Forelimb muscle (tissue), 1 donor: ENCODE measurements around the gene PTPN4. TPM values are rescaled to one million over a fixed set of nuclear protein-coding genes. Genes with fewer than 3 reads are reported as not detected.

Source experiments
- DNase-seq: peaks from one replicate; pipeline ENCODE4 v3.0.0-alpha.2; 2013; ENCODE audit warnings: low read depth
- polyA plus RNA-seq: library from polyadenylated mRNA; unstranded; fragments of 120-200 nt; gene quantifications from one replicate; pipeline ENCODE4 v1.2.1, GENCODE V29; 2013; ENCODE audit not compliant: insufficient read length

Gene PTPN4
- polyA plus RNA-seq, 1 donor, result 19.6 TPM

DNA sequence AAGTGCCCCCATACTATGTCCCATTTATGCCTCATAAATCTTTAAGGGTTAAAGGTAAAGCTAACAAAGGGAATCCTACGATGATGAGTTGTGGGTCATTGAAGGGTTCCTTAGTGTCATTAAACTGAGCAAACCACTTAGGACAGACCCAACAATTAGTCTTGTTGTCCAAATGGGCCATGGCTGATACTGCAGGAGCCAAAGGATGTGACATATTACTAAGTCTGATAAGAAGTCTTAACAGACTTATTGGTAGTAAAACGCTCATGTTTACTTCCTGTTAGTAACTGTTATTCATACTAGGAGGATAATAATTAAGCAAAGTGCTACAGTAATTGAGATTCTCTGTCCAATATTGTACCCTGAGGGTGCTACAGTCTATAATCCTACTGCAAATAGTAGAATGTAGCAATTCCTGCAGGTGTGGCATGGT, 96.8 kb downstream of the PTPN4 start:
- no peak for DNase-seq

DNA sequence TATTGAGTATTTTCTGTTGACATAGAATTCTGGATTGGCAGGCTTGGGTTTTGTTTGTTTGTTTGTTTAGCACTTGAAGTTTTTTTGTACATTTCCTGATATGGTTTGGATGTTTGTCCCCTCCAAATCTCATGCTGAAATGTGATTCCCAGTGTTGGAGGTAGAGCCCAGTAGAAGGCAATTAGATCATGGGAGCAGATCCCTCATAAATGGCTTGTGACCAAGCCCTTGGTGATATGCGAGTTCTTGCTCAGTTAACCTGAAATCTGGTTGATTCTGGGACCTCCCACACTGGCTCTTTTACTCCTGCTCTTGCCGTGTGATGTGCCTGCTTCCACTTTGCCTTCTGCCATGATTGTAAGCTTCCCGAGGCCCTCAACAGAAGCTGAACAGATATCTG, 98.0 kb downstream of the PTPN4 start:
- no peak for DNase-seq

DNA sequence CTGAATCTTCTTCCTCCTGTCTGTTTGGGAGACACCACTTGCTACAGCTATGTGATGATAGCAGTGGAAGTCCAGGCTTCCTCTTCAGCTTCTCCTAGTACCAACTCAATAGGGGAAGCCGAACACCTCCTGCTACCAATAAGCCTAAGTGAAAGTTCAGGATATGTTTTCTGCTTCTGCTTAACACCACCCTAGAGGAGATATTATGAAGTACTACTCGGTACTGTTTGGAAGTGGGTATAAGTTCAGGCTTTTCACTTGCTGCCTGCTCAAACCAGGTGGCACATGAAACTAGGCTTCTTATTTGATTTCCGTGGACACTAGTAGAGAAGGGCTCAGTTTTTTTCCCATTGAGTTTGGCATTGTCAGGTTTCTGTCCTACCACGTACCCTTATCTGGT, 99.8 kb downstream of the PTPN4 start:
- DNase-seq, result no peak

DNA sequence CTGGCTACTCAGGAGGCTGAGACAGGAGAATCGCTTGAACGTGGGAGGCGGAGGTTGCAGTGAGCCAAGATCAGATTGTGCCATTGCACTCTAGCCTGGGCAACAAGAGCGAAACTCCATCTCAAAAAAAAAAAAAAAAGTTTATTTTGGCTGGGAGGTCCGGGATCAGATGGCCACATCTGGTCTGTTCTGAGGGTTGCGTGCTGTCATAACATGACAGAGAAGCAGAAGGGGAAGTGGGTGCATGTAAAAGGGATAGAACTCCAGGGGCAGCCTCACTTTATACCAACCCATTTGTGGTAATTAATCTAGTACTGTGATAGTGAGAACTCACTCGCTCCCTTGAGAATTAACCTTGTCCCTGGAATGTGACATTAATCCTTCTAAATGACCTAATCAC, 101.2 kb downstream of the PTPN4 start:
- no peak for DNase-seq

DNA sequence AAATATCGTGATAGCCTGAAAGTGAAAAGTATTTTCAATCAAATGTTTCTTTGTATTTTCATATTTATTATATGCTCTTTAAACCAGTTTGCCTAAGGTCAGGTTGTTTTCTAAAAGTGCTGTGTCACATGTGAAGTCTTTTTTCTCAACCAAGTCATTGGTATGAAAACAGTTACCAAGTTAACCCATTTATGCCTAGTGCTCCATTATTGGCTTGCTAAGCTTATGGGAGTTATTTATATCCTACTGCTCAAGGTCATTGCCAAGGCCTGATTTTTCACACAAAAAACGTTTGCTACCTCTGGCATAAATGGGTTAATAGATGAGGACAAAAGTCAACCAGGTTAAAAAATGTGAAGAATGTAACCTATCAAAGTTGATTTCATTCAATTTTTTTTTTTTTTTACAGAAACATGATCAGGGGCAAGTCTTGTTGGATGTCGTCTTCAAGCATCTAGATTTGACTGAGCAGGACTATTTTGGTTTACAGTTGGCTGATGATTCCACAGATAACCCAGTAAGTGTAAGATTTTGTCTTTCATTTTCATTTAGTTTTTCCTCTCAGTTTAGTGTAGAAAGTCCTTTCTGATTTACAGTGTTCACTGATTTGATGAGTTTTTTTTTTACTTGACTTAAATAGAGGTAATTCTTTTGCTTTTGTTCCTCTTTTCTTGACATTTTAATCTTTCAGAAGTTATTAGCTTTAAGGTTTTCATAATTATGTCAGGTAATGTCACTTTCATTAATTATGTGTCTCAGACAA, 102.6 kb downstream of the PTPN4 start:
- no peak for DNase-seq

DNA sequence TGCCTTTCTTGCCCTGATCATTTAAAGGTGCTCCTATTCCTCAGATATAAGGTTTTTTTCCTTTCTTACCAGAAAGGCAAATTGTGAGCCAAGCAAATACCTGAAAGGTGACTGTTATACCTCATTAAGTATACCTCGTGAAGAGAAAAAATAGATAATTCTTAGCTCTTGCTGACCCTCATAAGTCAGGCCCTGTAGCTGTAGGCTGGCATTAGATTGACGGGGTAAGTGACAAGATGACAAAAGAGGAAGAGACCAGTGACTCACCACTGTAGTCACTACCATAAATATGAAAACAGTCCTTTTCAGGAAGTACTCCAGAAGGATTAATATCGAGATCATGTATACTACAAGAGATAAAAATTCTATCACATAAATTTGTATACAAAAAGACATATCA, 104.6 kb downstream of the PTPN4 start:
- no peak for DNase-seq

DNA sequence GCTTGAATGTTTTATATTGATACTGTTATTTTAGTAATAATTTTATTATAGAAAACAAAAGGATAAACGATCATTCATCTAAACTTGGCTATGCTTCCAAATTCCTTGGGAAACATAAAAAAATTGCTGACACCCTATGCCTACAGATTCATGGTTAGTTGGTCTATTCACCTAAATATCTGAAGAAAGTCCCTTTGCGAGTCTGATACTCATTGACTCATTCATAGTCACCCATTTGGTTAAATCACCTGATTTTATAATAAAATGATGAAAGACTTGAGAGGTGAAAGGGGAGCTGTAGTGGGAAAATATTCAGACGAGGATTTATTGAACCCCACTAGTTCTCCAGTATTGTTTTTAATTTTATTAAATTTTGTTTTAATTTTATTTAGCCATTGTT, 112.0 kb downstream of the PTPN4 start:
- no peak for DNase-seq

DNA sequence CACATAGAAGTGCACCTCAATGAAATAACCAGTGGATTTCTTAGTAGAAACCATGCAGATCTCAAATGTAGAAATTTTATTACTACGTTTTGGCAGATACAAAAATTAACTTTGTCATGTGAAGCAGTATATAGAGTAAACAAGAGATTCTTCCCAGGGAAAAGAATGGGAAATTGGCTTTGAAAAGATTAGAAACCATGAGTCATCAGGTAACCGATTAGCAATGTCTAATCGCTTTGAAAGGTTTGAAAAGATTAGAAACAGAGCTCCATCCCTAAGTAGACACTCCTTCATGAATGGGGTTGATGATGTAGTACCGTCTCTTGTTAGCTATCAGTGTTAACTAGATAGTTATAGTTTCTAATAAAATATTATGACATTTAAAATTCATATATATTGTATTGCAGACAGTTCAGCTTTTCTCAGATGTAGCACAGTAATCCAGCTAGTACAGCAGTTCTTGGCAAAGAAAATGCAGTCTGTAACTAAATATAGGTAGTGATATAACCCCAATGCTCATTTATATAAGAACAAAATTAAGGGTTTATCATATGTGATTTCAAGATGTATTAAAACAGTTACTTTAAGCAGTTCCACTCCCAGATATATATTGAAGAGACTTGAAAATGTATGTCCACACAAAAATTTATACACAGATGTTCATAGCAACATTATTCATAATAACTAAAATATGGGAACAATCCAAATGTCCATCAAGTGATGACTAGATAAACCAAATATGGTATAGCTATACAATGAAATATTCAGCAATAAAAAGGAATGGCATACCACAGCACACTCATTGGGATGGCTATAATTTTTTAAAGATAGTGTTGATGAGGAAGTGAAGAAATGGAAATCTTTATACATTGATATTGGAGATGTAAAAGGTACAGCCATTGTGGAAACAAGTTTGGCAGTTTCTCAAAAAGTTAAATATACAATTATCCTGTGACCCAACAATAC, 113.9 kb downstream of the PTPN4 start:
- no peak for DNase-seq

DNA sequence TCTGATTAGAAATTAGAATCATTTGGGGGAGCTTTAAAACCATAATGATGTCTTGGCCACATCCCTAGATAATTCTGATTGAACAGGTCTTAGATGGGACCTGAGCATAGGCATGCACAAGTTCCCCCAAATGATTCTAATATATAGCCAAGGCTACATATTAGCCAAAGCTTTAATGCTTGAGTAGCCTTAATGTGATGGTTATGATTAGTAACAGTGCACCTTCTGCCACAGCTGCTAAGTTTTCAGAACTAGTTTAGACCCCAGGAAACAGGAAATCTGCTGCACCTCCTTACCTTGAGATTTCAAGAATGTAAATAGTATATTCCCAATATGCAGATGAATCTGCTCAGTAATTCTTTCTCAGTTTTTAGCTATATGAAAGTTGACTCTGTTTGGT, 119.8 kb downstream of the PTPN4 start:
- no peak for DNase-seq

DNA sequence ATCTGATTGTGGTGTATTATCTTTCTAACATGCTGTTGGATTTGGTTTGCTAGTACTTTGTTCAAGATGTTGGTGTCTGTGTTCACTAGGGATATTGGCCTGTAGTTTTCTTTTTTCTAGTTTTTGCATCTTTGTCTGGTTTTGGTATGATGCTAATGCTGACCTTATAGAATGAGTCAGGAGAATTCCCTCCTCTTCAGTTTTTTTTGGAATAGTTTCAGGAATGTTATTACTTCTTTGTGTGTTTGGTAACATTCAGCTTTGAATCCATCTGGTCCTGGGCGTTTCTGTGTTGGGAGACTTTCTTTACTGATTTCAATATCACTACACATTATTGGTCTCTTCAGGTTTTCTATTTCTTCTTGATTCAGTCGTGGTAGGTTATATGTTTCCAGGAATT, 129.0 kb downstream of the PTPN4 start:
- no peak for DNase-seq

DNA sequence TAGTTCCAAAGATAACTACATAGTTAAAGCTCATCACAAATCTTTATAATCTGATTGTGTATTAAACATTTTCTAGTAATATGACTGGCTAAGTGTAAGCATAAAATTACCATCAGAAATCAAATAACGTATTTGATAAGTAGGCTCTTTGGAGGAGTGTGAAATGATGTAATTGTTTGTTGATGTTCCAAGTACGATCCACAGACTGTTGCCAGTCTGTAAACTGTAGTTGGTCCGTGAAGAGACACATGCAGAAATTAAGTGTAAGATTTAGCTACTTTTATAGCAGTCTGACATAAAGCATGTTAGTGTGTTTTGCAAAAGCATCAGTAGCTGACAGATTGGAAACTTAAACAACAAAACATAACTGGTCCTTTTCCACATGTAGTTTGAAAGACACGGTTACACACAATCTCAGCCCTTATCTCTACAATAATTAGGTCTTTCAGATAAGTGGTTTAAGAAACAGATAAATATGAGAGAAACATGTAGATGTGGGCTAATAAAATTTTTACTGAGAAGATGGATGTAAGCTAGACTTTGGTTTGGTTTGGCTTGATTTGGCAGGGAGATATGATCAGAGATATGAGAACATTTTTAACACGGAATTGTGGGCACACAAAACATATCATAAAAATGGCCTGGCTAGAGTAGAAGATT, 138.1 kb downstream of the PTPN4 start:
- DNase-seq, result no peak

DNA sequence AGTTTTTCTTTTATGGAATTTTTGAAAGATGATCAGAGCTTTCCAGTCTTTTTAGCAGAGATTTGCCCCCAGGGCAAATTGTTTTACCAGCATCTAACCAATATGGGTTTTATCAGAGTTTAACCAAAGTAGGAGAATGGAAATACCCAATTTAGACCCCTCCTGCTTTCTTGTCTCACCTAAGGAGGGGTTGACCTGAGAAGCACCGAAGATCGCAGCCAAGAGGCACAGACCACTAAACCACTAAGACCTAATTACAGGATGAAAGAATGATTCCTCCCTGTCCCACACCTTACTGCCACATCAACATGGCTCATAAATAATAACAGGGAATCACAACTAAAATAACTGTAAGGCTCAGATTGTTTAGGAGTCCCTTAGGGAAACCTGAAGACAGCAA, 141.3 kb downstream of the PTPN4 start:
- DNase-seq, result no peak

DNA sequence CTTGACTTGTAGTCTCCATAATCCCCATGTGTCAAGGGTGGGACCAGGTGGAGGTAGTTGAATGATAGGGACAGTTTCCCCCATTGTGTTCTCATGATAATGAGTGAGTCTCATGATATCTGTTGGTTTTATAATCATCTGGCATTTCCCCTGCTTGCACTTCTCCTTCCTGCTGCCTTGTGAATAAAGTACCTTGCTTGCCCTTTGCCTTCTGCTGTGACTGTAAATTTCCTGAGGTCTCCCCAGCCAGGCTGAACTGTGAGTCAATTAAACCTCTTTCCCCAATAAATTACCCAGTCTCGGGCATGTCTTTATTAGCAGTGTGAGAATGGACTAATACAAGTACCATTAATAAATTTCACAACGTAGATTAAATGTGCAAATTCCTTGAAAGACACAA, 150.8 kb downstream of the PTPN4 start:
- DNase-seq, result no peak

DNA sequence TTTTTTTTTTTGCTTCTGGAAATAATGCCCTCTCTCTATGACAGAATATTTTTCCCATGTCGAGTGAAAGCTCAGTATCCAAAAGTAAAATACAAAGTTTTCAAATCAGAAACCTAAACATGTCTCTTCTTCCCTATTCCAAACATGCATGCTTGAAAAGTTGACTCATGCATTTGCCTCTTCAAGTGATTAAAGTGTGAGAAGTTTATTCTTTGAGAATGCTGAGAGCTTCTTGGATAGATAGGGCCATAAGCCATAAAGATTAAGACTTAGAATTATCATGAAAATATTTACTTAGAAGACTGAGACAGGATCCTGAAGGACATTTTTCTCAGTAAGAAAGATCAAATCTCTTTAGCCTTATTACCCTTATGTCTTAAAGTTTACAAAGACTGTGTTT, 154.5 kb downstream of the PTPN4 start:
- DNase-seq, result no peak

DNA sequence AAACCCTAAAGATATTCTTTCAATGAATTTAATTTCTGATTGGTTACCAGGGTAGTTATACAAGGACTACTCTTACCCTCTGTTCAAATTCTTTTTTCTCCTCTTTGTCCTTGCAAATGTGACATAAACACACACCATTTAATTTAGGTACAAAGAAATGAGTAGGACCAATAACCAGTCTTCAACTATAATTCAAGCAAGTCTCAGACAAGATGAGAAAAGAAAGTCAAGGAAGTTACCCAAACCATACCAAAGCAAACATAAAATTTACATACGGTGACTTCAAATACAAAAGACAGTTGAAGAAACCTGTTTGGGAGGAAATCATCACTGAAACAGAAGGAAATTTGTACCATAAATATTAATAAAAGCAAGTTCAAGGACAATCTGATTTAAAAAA, 162.1 kb downstream of the PTPN4 start:
- no peak for DNase-seq

DNA sequence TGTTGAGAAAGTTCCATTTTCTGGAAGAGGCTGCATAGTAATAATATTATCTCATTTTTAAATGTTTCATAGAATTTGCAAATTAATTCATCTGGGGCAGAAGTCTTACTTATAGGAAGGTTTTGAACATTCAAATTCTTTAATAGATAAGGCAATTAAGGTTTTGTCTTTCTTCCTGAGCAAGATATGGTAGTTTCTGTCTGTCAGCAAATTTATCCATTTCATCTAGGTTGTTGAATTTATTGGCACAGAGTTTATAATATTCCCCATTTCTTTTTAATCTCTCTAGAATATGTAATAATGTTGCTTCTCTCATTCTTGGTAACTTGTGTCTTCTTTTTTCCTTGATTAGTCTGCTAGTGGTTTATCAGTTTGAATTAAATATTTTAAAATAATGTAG, 163.0 kb downstream of the PTPN4 start:
- DNase-seq, result no peak

DNA sequence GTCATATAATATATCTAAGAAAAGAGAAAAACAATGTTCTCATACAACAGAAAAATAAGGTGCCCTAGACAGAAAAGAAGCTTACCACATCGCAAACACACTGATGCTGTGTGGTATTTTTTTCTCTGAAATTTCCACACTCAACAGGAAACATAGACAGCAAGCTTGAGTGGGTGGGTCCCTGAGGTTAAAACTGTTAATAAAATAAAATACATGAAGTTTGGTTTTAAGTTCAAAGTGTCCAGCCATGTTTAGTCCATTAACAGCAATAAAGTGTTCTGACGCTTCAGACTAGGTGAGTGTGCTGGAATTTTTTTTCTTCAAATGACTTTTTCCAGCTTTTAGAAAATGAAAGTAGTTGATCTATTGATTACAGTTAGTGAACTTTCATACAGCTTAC, 169.8 kb downstream of the PTPN4 start:
- no peak for DNase-seq

DNA sequence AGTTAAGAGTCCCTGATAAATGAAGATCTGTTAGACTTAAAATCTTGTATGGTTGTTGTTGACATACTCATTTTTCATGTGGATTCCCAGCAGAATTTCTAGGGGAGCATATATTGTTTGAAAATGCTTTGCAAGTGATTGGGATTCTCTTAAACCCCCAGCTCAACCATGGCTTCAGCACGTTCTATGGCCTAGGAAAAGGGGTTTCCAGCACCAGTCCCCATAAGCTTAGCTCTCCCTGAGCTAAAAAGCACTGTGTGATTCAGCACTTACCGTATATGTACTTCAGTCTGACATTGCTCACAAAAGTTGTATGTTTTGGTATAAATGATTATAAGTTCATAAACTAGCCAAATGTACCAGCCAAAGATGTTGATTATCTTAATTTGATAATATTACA, 173.1 kb downstream of the PTPN4 start:
- no peak for DNase-seq

DNA sequence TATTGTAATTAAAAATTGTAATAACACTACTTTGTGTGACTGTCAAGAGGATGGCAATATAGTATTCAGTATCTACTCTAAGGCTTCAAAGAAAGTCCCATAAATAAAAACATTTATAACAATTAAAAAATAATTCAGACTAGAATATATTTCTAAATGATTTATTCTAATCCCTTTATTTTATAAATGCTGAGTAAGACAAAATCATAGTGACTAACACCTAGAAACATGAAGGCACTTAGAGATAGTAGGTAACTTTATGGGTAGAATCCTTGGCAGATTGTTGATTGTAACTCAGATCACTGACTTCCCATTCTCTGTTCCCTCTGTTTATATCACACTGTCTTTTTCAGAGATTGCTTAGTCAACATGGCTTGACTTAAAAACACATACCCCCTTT, 174.6 kb downstream of the PTPN4 start:
- no peak for DNase-seq

DNA sequence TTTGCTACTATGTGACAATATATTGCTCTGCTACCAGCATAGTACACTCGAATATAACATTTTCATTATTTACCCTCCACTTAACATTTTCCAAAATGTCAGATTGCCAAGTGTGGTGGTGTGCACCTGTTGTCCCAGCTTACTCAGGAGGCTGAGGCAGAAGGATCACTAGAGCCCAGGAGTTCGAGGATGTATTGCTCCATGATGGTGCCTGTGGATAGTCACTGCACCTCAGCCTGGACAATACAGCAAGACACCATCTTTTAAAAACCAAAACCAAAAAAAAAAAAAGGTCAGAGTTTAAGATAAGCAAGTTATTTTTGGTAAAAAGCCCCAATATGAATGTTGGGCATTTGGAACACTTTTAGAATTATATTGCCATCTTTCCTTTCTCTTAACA, 178.0 kb downstream of the PTPN4 start:
- no peak for DNase-seq

DNA sequence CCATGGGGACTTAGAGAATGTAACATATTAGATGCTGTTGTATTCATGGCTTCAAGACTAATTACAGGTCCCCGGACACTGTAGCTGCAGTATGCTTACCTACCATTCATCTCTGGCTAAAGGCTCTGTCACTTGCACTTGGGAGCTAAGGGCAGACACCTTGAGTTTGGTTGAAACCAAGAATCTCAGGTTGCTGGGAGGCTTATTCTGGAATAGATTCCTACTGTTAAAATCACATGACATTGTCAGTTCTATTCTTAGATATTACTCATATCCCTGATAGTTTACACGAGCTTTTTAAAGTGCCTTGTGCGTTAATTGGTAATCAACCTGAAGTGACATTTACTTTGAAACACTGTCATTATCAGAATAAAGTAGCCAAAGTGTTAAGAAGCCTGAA, 180.2 kb downstream of the PTPN4 start:
- no peak for DNase-seq

DNA sequence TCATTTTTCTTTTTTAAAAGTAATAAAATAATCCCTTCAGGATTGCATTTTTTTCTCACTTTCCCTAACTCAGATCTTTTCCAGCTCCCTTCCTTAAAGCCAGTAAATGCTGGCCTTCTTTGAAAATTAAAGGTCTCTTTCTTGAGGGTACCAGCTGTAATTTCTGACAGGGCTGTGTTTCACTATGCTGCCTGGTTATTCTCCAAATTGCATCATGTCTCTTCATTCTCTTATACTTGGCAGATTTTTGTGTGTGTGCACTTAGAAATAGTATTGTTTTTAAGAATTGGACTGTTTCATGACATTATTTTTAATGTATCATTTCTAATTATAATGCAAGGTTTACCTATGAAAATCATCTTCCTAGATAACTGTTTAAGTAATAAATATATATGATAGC, 181.1 kb downstream of the PTPN4 start:
- no peak for DNase-seq

DNA sequence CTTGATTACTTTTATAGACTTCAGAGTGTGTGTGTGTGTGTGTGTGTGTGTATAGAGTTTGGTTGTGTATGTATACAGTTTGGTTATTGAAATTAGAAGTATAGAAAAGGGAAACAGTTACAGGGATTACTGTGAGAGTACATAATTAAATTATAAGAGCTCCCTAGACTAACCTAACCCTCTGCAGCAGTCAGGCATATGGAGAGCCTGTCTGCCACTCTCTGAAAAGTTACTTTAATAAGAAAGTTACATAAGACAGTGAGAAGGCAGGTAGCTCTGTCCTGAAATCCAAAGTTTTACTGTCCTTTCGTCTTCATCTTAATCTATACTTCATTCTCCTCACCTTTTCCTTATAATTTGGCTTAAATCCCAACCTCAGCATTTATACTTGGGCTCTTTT, 181.7 kb downstream of the PTPN4 start:
- DNase-seq, result no peak
